GM12801 (cell line): Measurements from ENCODE around the gene SRGAP1.

Source experiments
- CTCF ChIP-seq: IDR thresholded peaks from one replicate; pipeline ENCODE4 v1.5.1; 2011; ENCODE audit warnings: control low read depth; ENCODE audit not compliant: insufficient read length; ENCODE audit errors: extremely low read depth

Gene SRGAP1

GRCh38 chr12:63964301-63964700 lies 119.8 kb downstream of the SRGAP1 start:
- TF ChIP-seq CTCF: no peak

GRCh38 chr12:63965936-63966605 lies 121.6 kb downstream of the SRGAP1 start:
- no peak for TF ChIP-seq CTCF

DNA sequence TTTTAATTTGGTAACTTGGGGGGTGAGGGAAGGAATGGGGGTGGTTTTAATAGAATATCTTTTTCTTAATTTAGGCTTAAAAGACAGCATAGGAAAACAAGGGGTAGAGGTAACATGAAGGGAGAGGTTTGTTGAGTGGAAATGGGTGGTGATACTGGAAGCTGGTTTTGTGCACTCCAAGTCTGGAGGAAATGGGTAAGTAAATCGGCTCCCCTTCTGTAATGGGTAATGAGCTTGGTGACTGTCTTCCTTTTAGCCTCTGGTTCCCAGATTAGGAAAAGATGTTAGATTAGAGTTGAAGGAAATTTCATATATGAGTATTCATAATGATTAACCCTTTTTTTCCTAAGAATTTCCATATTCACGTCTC lies 122.1 kb downstream of the SRGAP1 start:
- no peak for TF ChIP-seq CTCF

GRCh38 chr12:63967358-63968145 lies 123.1 kb downstream of the SRGAP1 start:
- no peak for TF ChIP-seq CTCF

DNA sequence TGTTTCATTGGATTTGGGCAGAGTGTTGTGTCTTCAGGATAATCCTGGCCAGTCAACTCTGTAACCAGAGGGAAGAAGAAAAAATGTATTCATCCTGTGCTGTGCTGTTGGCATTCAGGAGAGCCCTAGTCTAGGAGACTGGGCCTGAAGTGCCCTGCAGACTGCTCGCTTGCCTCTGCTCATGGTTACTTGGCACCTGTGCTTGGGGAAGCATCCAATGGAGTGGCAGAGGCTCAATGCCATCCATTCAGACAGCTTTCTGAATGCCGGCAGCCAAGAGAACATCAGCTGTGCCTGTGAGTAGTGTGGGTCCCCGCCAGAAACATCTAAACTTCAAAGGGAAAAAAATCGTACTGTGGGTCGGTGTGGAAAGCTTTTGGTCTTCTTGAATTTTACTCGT lies 124.2 kb downstream of the SRGAP1 start:
- TF ChIP-seq CTCF: no peak

GRCh38 chr12:63976902-63977395 lies 132.4 kb downstream of the SRGAP1 start:
- no peak for TF ChIP-seq CTCF

DNA sequence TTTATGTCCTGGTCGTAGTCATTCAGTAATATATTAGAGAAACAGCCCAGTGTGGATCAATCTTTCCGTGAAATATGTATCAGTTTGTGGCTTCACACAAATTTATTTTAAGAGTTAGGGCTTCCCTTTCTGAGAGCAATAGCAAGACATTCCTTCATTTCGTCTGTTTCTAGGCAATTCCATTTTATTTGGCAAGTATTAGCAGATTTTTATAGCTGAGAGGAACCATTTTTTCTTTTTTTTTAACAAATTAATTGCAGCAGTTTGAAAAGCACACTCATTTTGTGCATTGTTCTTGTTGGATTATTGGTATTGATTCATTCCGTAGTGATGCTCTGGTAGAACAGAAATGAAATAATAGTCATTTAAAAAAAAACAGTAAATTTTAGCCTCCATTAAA lies 132.9 kb downstream of the SRGAP1 start:
- TF ChIP-seq CTCF: no peak
